ENCODE data around the gene RHCE. TPM values are rescaled to one million over a fixed set of nuclear protein-coding genes. Genes with fewer than 3 reads are reported as not detected.
"Not testable (repeated sequence)": the region's sequence is repeated elsewhere in the genome, so short reads cannot be mapped to it uniquely, and the experiment has no call there.

Gene RHCE
- total RNA-seq, result under 1 TPM in 2 of 3 donors, not detected in 1; 0.15 to 0.26 TPM

DNA sequence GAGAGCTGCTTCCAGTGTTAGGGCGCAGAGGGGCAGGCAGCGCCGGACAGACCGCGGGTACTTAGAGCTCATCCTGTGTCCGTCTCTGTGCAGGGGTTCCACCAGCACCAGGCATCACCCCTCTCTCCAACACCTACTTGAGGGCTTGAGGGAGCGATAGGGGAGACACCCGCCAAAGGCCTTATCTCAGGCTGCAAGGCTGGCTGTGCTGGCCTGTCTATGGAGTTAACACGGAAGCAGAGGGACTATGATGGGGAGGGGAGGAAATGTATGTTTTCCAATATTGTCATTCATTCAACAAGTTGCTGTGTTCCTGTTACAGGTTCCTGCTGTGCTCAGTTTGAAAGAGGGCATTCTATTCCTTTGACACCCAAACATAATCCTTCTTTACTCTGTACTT lies at the start of gene RHCE:
TSS of gene RHCE (minus strand) at position 111 of the 400 bp plus-strand sequence. CDS start at position 72, 39 bp downstream.
- not testable (repeated sequence) for ATAC-seq; H3K4me1 Mint-ChIP-seq (ENCODE audit: low read depth); H3K36me3 Mint-ChIP-seq (ENCODE audit: insufficient read depth); H3K4me3 Mint-ChIP-seq; H3K9me3 Mint-ChIP-seq; DNase-seq; H3K27me3 Mint-ChIP-seq (ENCODE audit: low read depth)

DNA sequence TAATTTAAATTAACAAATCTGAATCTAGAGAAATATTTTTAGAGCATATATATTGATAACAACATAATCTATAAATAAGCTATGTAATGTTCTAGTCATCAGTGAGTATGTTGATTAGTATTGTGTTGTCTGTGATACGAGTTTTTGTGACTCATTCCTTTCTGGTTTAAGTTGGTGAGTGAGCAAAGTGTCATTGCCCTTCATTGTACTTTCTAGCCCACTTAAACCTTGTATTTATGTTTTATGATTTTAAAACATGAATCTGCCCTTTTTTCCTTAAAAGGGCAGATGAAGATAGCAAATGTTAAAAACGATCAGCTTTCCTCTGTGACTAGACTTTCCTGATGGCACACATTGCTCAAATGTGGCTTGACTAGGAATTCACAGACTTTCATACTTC lies 48.6 kb upstream of the RHCE start:
- Mint-ChIP-seq H3K4me3 (no peak overlapping the region), H3K4me1 (ENCODE audit: low read depth) (peaks cover 52% of the 10 kb centered on the region), H3K9me3 (no peaks in the 10 kb centered on the region), H3K27me3 (ENCODE audit: low read depth) (no peaks in the 10 kb centered on the region), H3K36me3 (ENCODE audit: insufficient read depth) (peaks cover 17% of the 10 kb centered on the region)
- DNase-seq (no peak), ATAC-seq (peak; percentile 80 to 81)

DNA sequence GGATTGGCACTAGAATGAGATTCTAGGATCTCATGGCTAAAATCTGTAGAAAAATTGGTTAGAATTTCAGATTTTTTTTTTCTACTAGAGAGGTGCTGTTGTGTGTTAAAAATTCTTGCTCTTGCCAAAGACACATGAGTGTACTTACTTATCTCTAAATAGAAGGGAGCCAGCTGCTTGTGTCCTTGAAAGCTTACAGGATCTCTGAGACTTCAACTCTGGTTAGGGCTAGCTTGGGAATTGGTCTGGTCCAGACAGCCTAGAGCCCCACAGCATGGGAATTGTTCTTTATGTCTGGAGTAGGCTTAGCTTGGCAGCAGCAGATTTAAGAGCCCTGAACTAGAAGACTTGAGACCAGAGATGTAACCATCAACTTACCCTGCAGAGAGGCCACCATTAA lies 47.4 kb upstream of the RHCE start:
- no peaks in the 10 kb centered on the region for H3K27me3 Mint-ChIP-seq (ENCODE audit: low read depth)
- DNase-seq, result no peak
- no peak overlapping the region for H3K4me3 Mint-ChIP-seq
- peaks cover 41% of the 10 kb centered on the region for H3K4me1 Mint-ChIP-seq (ENCODE audit: low read depth)
- ATAC-seq, result no peak
- no peaks in the 10 kb centered on the region for H3K9me3 Mint-ChIP-seq
- H3K36me3 Mint-ChIP-seq (ENCODE audit: insufficient read depth), result peaks cover 20% of the 10 kb centered on the region

DNA sequence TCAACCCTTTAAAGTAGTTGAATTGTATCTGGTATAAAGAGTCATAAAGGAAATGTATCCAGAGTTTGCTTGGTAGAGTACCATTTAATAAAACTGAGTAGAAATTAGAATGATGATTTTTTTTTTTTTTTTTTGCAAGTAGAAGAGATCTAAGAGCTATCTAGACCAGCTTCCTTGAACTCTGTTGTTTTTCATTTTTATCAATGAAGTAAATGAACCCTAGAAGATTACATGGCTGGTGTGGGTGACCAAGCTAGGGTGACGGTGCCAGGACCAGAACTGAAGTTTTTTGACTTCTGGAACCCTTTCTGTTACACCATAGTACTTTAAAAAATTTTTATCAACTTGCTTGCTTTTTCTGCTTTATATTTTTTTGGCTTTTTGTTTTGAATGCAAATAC lies 47.0 kb upstream of the RHCE start:
- Mint-ChIP-seq H3K9me3 (no peaks in the 10 kb centered on the region), H3K36me3 (ENCODE audit: insufficient read depth) (peaks cover 20% of the 10 kb centered on the region), H3K27me3 (ENCODE audit: low read depth) (no peaks in the 10 kb centered on the region), H3K4me3 (no peak overlapping the region), H3K4me1 (ENCODE audit: low read depth) (peaks cover 38% of the 10 kb centered on the region)
- ATAC-seq (no peak), DNase-seq (no peak)

DNA sequence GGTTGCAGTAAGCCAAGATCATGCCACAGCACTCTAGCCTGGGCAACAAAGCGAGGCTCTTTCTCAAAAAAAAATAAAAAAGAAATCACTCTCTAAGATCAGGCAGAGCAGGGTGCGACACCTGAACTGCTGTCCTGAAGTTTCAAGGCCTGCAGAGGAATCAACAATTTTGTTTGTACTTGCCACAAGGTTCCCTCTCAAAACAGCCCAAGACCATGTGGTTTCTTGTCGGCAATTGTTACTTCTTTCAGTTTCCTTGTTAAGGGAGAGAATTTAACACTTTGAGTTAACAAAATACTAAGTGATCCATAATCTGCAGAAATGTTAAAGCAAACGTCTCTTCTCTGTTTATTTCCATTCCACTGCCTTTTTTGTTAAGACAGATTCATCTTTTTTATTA lies 46.6 kb upstream of the RHCE start:
- Mint-ChIP-seq H3K4me1 (ENCODE audit: low read depth) (peaks cover 34% of the 10 kb centered on the region), H3K4me3 (no peak overlapping the region), H3K36me3 (ENCODE audit: insufficient read depth) (peaks cover 20% of the 10 kb centered on the region), H3K27me3 (ENCODE audit: low read depth) (no peaks in the 10 kb centered on the region), H3K9me3 (no peaks in the 10 kb centered on the region)
- peak; percentile 23 to 38 for ATAC-seq
- no peak for DNase-seq

DNA sequence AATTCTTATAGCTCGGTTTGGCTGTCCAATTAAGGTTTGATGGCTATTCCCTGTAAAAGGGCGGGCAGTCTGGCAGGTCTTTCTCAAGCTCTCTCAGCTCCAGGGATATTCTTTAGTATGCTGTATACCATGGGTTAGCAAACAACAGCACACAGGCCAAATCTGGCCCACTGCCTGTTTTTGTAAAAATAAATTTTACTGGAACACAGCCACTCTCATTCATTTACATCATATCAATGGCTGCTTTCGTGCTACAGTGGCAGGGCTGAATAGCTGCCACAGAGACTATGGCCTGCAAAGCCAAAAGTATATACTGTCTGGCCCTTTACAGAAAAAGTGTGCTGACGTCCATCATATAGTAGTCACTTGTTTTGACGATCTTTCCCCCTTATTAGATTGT lies 42.1 kb upstream of the RHCE start:
- no peaks in the 10 kb centered on the region for H3K9me3 Mint-ChIP-seq
- no peaks in the 10 kb centered on the region for H3K27me3 Mint-ChIP-seq (ENCODE audit: low read depth)
- ATAC-seq, result no peak
- peaks cover 39% of the 10 kb centered on the region for H3K36me3 Mint-ChIP-seq (ENCODE audit: insufficient read depth)
- peaks cover 17% of the 10 kb centered on the region for H3K4me1 Mint-ChIP-seq (ENCODE audit: low read depth)
- DNase-seq, result no peak
- no peak overlapping the region for H3K4me3 Mint-ChIP-seq

DNA sequence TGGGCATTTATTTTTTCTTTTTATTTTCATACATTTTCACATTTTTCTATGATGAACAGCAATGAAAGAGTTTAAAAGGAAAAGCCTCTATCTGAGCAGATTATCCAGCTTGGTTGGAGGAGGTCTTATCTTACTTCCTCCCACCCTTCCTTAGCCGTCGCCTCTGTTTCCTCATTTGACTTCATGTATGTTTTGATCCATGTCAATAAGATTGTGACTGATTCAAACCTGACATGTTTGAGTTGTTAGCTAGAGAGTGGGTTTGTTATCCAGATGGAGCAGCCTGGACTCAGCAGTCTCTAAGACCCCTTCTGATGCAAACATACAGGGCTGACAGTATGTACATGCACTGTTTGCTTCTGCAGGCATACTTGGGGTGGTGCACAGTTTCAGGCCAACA lies 41.2 kb upstream of the RHCE start:
- Mint-ChIP-seq H3K9me3 (no peaks in the 10 kb centered on the region), H3K4me1 (ENCODE audit: low read depth) (peaks cover 8% of the 10 kb centered on the region), H3K36me3 (ENCODE audit: insufficient read depth) (peaks cover 40% of the 10 kb centered on the region), H3K27me3 (ENCODE audit: low read depth) (no peaks in the 10 kb centered on the region), H3K4me3 (no peak overlapping the region)
- DNase-seq, result no peak
- ATAC-seq, result no peak

DNA sequence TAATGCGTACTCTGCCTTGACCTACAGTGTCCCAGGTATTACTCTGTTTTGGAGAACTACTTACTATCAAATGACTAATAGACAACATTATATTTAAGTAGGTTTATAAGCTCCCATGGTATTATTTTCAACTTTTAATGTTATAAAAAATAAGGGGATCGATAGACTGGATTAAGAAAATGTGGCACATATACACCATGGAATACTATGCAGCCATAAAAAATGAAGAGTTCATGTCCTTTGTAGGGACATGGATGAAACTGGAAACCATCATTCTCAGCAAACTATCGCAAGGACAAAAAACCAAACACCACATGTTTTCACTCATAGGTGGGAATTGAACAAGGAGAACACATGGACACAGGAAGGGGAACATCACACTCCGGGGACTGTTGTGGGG lies 40.2 kb upstream of the RHCE start:
- ATAC-seq; DNase-seq; H3K4me3 Mint-ChIP-seq; H3K27me3 Mint-ChIP-seq (ENCODE audit: low read depth); H3K9me3 Mint-ChIP-seq; H3K4me1 Mint-ChIP-seq (ENCODE audit: low read depth): not testable (repeated sequence)
- peaks cover 44% of the 10 kb centered on the region for H3K36me3 Mint-ChIP-seq (ENCODE audit: insufficient read depth)

DNA sequence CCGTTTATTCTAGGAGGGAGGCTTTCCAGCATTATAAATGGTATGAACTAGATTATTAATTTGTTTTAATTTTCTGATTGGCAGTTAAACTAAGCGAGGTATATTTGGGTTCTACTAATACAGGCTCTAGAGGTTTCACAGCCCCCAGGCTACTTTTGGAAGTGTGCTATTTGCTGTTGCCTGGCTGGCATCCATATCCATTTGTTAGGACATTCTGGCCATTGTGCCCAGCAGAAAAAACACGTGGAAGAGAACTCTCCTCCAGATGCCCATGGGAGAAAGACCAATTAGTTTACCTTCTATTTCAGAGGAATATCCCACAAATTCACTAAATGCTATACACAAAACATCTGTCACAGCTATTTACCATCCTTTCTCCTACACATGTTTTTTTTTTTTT lies 39.4 kb upstream of the RHCE start:
- no peaks in the 10 kb centered on the region for H3K9me3 Mint-ChIP-seq
- peaks cover 43% of the 10 kb centered on the region for H3K36me3 Mint-ChIP-seq (ENCODE audit: insufficient read depth)
- H3K4me3 Mint-ChIP-seq, result no peak overlapping the region
- ATAC-seq (no peak), DNase-seq (no peak)
- H3K4me1 Mint-ChIP-seq (ENCODE audit: low read depth), result no peaks in the 10 kb centered on the region
- H3K27me3 Mint-ChIP-seq (ENCODE audit: low read depth), result no peaks in the 10 kb centered on the region

DNA sequence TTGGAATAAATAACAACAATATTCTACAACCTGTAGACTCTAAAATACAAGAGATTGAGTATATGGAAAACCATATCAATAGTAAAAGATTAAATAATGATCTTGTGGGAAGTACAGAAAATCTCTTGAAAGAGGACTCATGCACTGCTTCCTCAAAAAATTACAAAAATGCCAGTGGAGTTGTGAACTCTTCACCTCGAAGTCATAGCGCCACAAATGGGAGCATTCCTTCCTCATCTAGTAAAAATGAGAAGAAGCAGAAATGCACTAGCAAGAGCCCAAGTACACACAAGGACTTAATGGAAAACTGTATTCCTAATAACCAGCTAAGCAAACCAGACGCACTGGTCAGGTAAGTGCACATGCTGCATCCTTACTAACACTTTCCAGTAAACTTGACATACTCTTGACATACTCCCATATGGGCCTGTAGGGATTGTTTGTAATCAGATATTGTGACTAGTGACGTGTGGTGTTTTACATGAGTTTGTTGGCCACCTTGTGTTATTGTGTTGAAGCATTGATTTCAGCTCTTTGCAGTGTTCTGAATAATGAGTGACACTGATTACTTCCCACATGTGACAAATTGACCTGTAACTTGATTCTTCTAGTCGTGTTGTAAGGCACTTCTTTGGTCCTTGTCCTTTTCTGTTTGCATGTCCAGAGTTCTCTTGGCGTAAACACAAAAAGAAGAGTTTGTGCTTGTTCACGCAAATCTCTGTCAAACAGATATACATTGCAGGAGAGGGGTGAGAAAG lies 38.1 kb upstream of the RHCE start:
- DNase-seq, result no peak
- no peaks in the 10 kb centered on the region for H3K27me3 Mint-ChIP-seq (ENCODE audit: low read depth)
- H3K4me3 Mint-ChIP-seq, result no peak overlapping the region
- H3K4me1 Mint-ChIP-seq (ENCODE audit: low read depth), result no peaks in the 10 kb centered on the region
- H3K9me3 Mint-ChIP-seq, result no peaks in the 10 kb centered on the region
- ATAC-seq, result no peak
- H3K36me3 Mint-ChIP-seq (ENCODE audit: insufficient read depth), result peaks cover 44% of the 10 kb centered on the region

DNA sequence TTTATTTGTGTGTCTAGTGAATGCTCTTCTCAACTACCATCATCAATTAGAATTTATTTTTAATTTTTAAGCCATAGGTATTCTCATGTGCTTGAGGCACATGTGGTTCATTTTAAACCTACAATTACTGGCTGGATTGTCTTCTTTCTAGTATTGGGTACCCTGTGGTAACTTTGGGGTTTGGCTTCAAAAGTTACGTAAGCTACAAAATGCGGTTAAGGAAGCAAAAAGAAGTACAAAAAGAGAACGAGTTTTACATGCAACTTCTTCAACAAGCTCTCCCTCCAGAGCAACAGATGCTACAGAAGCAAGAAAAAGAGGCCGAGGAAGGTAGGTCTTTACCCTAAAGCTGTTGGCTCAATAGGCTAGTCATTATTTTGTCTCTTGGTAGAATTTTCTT lies 35.9 kb upstream of the RHCE start:
- Mint-ChIP-seq H3K4me3 (no peak overlapping the region), H3K4me1 (ENCODE audit: low read depth) (peaks cover 2% of the 10 kb centered on the region), H3K27me3 (ENCODE audit: low read depth) (no peaks in the 10 kb centered on the region), H3K36me3 (ENCODE audit: insufficient read depth) (peaks cover 42% of the 10 kb centered on the region), H3K9me3 (no peaks in the 10 kb centered on the region)
- DNase-seq, result no peak
- ATAC-seq, result no peak

DNA sequence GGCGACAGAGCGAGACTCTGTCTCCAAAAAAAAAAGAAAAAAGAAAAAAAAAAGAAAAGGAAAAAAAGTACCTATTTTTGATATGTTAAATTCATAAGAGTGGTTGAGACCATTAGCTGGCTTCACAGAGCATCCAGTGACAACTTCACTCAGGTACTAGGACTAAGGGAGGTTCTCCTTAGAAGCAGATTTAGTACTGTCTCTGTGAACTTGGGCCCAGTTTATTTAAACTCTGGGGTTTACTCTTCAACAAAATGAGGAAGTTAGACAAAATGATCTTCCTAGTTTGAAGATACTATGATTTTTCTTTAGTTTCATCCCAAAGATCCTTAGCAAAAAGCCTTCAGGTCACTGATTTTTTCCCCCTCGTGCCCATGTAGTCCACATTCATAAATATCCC lies 31.3 kb upstream of the RHCE start:
- Mint-ChIP-seq H3K4me3 (no peak overlapping the region), H3K9me3 (no peaks in the 10 kb centered on the region), H3K4me1 (ENCODE audit: low read depth) (peaks cover 6% of the 10 kb centered on the region), H3K36me3 (ENCODE audit: insufficient read depth) (peaks cover 23% of the 10 kb centered on the region), H3K27me3 (ENCODE audit: low read depth) (no peaks in the 10 kb centered on the region)
- ATAC-seq (no peak), DNase-seq (no peak)

DNA sequence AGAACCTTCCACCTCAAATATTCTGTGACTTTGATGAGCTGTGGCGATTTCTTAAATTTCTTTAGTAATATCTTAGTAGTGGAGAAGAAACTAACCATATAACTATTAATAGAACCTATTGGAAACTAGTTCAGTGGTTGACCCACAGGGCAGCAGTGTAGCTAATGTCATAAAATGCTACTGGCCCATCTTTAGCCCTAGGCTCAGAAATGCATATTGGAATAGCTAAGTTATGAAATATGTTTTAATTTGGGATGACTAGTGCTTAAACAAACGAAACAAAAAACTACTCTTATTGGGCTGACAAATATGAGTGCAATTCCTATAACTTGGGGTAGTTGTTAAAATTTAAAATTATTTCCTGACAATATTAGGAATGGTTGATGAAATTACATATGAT lies 30.3 kb upstream of the RHCE start:
- Mint-ChIP-seq H3K36me3 (ENCODE audit: insufficient read depth) (peaks cover 17% of the 10 kb centered on the region), H3K4me1 (ENCODE audit: low read depth) (peaks cover 10% of the 10 kb centered on the region), H3K9me3 (no peaks in the 10 kb centered on the region)

DNA sequence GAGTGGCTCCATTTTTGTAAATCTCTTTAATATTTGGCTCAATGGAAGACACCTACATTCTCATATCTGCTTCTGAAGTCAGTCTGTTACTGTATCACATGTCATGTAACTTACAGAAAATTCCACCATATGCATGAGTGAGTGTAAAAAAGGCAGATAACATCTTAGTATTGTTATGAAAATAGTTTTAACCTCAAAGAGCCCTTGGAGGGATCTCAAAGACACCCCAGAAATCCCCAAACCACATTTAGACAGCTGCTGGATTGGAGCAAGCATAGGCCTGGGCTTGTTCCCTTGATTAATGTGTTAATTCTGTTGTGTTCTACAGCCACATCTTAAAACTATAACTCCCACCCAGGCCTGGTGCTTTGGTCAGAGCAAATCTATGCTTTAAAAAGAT lies 26.9 kb upstream of the RHCE start:
- H3K36me3 Mint-ChIP-seq (ENCODE audit: insufficient read depth), result peaks cover 8% of the 10 kb centered on the region
- no peaks in the 10 kb centered on the region for H3K9me3 Mint-ChIP-seq
- no peak overlapping the region for H3K4me3 Mint-ChIP-seq
- peaks cover 21% of the 10 kb centered on the region for H3K4me1 Mint-ChIP-seq (ENCODE audit: low read depth)
- ATAC-seq, result peak; percentile 58 to 78
- H3K27me3 Mint-ChIP-seq (ENCODE audit: low read depth), result no peaks in the 10 kb centered on the region
- DNase-seq, result no peak

More for the DNA sequence above, 30.3 kb upstream of the RHCE start:
- H3K27me3 Mint-ChIP-seq (ENCODE audit: low read depth), result no peaks in the 10 kb centered on the region
- DNase-seq (no peak), ATAC-seq (no peak)
- no peak overlapping the region for H3K4me3 Mint-ChIP-seq

DNA sequence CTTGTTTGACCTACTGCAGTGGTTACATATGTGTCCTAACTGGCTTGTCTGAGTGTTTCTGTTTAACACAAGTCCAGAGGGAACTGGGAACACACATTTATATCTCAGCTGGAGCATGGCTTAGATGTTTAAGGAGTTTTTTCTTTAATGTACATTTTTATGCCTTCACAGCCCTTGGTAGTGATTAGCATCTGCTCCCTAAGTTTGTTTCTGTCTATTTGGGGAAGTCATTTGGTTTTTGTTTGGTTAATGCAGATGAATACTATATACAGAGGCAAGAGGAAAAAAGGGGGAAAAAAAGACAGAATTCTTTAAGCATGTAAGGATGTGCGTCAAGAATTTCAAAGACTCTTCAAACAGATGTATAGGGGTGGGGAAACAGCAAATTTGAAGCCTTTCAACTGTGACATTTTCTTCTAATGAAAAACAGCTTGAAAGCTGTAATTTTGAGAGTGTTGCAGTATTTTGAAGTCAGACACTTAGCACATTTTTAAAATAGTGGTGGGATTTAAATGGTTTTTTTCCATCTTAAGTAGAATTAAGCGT lies 25.4 kb upstream of the RHCE start:
- Mint-ChIP-seq H3K9me3 (no peaks in the 10 kb centered on the region), H3K36me3 (ENCODE audit: insufficient read depth) (peaks cover 8% of the 10 kb centered on the region), H3K4me3 (no peak overlapping the region), H3K27me3 (ENCODE audit: low read depth) (no peaks in the 10 kb centered on the region), H3K4me1 (ENCODE audit: low read depth) (peaks cover 29% of the 10 kb centered on the region)
- DNase-seq, result no peak
- no peak for ATAC-seq
